Measurements from ENCODE around the gene GALNTL6.

DNA sequence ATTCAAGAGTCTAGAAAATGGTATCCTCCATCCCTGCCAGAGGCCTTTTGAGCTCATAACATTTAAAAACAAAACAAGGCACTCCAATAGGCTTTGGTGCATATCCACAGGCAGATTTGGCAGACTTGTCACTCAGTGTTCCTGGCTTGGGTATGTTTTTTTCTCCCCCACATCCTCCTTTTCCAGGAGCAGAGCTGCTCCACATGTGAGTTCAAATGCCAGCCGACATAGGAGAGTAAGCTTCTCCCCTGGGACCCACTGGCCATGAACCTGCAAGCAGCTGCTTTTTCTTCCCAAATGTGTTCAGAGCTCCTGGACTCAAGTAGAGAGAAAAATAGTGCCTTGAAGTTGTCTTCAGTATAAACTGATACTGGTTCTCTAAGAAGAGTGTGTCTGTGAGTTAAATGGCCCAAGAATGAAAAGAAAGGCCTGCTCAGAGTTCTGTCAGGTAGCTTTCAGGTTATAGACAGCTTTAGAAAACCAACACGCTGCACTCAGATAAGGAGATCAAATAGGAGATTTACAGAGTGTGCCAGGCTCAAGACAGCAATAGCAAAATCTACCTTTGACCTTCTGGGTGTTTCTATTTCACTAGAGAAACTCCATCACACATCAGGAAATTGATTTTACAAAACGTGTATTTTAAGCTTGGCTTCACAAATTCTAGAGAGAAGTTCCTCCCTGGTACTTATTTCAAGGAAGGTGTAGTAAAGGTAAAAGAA is 1192.9 kb downstream of the GALNTL6 start:
- TF ChIP-seq POLR2A (IDR thresholded peaks at IDR 0.05): no peak
- TF ChIP-seq, protein P1, sequence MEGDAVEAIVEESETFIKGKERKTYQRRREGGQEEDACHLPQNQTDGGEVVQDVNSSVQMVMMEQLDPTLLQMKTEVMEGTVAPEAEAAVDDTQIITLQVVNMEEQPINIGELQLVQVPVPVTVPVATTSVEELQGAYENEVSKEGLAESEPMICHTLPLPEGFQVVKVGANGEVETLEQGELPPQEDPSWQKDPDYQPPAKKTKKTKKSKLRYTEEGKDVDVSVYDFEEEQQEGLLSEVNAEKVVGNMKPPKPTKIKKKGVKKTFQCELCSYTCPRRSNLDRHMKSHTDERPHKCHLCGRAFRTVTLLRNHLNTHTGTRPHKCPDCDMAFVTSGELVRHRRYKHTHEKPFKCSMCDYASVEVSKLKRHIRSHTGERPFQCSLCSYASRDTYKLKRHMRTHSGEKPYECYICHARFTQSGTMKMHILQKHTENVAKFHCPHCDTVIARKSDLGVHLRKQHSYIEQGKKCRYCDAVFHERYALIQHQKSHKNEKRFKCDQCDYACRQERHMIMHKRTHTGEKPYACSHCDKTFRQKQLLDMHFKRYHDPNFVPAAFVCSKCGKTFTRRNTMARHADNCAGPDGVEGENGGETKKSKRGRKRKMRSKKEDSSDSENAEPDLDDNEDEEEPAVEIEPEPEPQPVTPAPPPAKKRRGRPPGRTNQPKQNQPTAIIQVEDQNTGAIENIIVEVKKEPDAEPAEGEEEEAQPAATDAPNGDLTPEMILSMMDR (IDR thresholded peaks at IDR 0.05): no peak

Measured in stomach (tissue), 4 donors.